ENCODE results near the gene HSH2D. TPM values are rescaled to one million over a fixed set of nuclear protein-coding genes. Genes with fewer than 3 reads are reported as not detected.
A peak's percentile ranks its signal among the peaks of the same experiment; 100 is the strongest.

HSH2D gene
- total RNA-seq, 6 experiments from 2014 or later = 0.26 to 1.7 (median 0.48) TPM

DNA sequence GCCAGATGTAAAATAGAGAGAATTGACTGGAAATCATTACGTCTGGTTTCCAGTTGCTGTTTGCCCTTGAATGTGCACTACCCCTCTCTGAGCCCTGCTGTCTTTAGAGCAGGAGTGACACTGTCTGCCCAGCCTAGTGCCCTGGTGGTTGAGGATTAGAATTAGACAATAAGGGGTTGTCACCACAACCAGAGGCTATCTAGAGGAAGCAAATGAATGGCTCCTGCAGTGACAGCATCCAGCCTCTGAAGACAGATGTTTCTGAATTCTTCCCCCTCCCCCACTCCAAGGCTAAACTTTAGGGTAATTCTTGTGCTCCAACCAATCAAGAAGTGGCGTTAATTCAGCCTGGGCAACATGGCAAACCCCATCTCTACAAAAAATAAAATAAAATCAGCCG is 29.8 kb upstream of the HSH2D start:
- no peaks in the 10 kb centered on the region for H3K27me3 ChIP-seq
- DNase-seq (no peak), ATAC-seq (no peak)
- no peak overlapping the region for H3K4me3 ChIP-seq
- H3K27ac ChIP-seq = no peak overlapping the region
- 45% methylated on average over 3 of the region's 3 CpGs for WGBS (ENCODE audit: insufficient coverage, low coverage, low lambda C conversion rate, missing lambda C conversion rate)
- peaks cover 0 to 7% (median 4%) of the 10 kb centered on the region in 4 donors for H3K36me3 ChIP-seq
- TF ChIP-seq POLR2A (IDR thresholded peaks at IDR 0.05) = no peak
- TF ChIP-seq, protein P1, sequence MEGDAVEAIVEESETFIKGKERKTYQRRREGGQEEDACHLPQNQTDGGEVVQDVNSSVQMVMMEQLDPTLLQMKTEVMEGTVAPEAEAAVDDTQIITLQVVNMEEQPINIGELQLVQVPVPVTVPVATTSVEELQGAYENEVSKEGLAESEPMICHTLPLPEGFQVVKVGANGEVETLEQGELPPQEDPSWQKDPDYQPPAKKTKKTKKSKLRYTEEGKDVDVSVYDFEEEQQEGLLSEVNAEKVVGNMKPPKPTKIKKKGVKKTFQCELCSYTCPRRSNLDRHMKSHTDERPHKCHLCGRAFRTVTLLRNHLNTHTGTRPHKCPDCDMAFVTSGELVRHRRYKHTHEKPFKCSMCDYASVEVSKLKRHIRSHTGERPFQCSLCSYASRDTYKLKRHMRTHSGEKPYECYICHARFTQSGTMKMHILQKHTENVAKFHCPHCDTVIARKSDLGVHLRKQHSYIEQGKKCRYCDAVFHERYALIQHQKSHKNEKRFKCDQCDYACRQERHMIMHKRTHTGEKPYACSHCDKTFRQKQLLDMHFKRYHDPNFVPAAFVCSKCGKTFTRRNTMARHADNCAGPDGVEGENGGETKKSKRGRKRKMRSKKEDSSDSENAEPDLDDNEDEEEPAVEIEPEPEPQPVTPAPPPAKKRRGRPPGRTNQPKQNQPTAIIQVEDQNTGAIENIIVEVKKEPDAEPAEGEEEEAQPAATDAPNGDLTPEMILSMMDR (IDR thresholded peaks at IDR 0.05) = no peak
- H3K9me3 ChIP-seq = no peaks in the 10 kb centered on the region
- peaks cover 0 to 53% (median 15%) of the 10 kb centered on the region in 4 donors for H3K4me1 ChIP-seq
- intact Hi-C loops (cut with DNase I) = no loop called here

DNA sequence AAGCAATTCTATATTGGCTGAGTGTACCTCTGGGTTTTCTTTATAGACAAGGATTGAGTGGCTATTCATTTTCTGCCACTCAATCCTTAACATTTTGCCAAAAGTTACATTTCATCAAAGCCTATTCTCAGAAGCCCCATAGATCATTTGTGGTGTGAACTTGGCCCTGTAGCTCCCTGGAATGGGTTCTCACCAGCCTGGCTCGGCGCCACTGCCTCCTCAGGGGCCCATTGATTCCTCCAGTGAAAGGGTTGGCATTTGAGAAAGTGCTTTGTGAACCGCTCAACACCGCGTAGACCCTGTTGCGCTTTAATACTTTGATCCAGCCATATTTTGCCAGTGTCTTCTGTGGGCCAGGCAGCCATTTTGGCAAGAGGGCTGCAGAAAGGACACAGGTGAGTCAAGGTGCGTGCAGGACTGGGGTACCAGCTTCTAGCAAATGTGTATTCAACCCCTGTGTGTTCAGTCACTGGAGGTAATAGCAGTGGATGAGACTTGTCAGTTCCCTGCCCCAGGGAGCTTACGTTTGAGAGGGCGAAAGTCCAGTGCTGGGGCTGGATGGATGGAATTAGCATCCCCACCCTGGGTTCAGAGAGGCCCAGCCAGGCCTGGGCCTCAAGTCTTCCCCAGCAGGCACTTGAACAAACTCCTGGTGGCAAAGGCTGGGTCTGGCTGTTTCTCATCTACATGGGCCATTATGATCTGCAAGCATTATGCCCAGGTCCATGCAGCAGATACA is 28.0 kb upstream of the HSH2D start:
- DNase-seq (no peak), ATAC-seq (no peak)
- 86% methylated on average over 9 of the region's 9 CpGs for WGBS (ENCODE audit: insufficient coverage, low coverage, low lambda C conversion rate, missing lambda C conversion rate)
- peaks cover 0 to 62% (median 24%) of the 10 kb centered on the region in 4 donors for H3K4me1 ChIP-seq
- TF ChIP-seq, protein P1 (IDR thresholded peaks at IDR 0.05) = no peak
- TF ChIP-seq POLR2A (IDR thresholded peaks at IDR 0.05) = no peak
- H3K27ac ChIP-seq = peak overlapping the region in 2 of 3 donors; percentile 24 to 35
- H3K36me3 ChIP-seq = peaks cover 0 to 12% (median 4%) of the 10 kb centered on the region in 4 donors
- no peaks in the 10 kb centered on the region for H3K9me3 ChIP-seq
- H3K4me3 ChIP-seq = no peak overlapping the region
- intact Hi-C loops (cut with DNase I) = no loop called here
- H3K27me3 ChIP-seq = no peaks in the 10 kb centered on the region

DNA sequence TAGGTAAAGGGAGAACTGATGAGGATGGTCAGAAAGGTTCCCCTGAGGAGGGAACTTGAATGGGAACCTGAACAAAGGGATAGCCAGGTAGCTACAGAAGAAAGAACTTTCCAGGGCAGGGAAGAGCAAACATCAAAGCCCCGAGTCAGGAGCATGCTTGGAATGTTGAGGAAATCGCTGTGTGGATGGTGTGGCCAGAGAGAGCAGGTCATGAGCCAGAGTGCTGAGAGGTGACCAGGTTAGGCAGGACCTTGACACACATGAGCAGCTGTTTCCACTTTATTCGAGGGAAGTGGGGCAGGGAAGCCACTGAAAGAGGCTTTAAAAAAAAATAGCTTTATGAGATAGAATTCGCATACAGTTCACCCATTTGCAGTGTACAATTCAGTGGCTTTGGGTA is 27.4 kb upstream of the HSH2D start:
- DNase-seq (no peak), ATAC-seq (peak in 1 of 4 donors; percentile 2)
- intact Hi-C loops (cut with DNase I) = no loop called here
- Histone ChIP-seq H3K4me3 (no peak overlapping the region), H3K27ac (peak overlapping the region in 2 of 3 donors; percentile 26 to 35), H3K27me3 (no peaks in the 10 kb centered on the region), H3K9me3 (no peaks in the 10 kb centered on the region), H3K36me3 (peaks cover 0 to 12% (median 5%) of the 10 kb centered on the region in 4 donors), H3K4me1 (peaks cover 0 to 58% (median 24%) of the 10 kb centered on the region in 4 donors)
- WGBS (ENCODE audit: insufficient coverage, low coverage, low lambda C conversion rate, missing lambda C conversion rate) = 51% methylated on average over 4 of the region's 4 CpGs
- TF ChIP-seq POLR2A (IDR thresholded peaks at IDR 0.05) = no peak
- TF ChIP-seq, protein P1 (IDR thresholded peaks at IDR 0.05) = no peak

DNA sequence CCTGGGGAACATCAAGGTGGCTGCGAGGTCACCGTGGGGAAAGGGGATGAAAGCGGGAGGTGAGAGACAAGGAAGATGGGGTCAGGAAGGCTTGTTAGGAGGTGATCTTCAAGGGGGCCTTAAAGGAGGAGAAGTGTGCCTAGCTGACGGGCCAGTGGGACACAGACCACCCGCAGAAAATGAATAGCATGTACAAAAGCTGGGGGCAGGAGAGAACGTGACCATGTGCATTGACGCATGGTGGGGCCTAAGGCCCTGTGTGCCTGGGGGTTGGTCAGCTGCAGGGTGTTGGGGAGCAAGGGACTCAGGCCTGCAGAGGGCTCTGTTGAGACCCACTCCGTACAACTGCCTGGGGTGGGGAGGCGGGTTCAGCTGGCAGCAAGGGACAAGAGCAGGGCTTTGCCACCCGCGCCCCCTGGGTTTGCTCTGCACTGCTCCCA is 25.9 kb upstream of the HSH2D start:
- Histone ChIP-seq H3K36me3 (peaks cover 7 to 25% (median 13%) of the 10 kb centered on the region in 4 donors), H3K27me3 (no peaks in the 10 kb centered on the region), H3K9me3 (no peaks in the 10 kb centered on the region), H3K4me1 (peaks cover 0 to 51% (median 21%) of the 10 kb centered on the region in 4 donors), H3K27ac (peak overlapping the region in 1 of 3 donors; percentile 77), H3K4me3 (no peak overlapping the region)
- ATAC-seq (peak in 2 of 4 donors; percentile 5 to 16), DNase-seq (no peak)
- intact Hi-C loops (cut with DNase I) = no loop called here
- 91% methylated on average over 6 of the region's 11 CpGs for WGBS (ENCODE audit: insufficient coverage, low coverage, low lambda C conversion rate, missing lambda C conversion rate)
- TF ChIP-seq, protein P1 (IDR thresholded peaks at IDR 0.05) = no peak
- TF ChIP-seq POLR2A (IDR thresholded peaks at IDR 0.05) = no peak

Measured in right lobe of liver (tissue), 6 donors.